ENCODE measurements around the gene CCND2. TPM values are rescaled to one million over a fixed set of nuclear protein-coding genes. Genes with fewer than 3 reads are reported as not detected.
A peak's percentile ranks its signal among the peaks of the same experiment; 100 is the strongest.

Gene CCND2
- total RNA-seq, 3 donors from 2014 or later = 43.3 to 72.8 (median 53.7) TPM

DNA sequence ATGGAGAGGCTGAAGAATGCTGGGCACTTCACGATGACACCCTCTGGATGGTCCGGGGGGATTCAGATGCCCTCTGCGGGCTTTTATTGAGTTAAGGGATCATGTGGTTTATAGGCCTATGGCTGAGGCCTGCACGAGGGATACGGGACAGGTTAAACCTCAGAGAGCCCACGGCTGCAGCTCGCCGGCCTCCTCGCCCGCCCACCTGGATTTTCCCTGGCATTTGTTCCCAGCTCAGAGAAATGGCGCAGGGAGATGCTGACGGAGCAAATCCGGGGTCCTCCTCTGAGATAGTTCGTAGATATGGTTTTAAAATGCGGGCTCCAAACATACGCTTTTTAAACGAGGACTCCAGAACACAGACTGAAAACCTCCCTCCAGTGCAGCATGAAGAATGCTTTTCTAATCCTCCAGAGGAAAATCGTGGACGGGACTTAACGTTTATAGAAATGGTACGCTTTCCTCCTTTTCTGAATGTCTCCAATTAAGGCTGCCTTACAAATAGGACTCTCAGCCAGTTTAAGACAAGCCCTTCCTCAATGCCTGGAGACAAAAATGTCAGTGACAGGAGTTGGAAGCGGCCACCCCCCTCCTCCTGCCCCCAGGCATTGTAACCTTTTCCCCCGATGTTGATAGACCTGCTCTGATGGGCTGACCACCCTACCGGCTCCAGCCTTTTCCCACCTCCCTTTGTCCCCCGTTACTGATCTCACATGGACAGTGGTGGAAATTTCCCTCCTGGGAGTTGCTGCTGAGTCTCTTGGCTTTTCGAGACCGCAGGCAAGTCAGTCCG is 16.6 kb downstream of the CCND2 start:
- intact Hi-C loops (cut with DNase I; ENCODE audit: low total_unique reads) = loop anchor here (10.0 kb wide), 1 partner anchor 405 kb away; no protein-coding TSS in a partner anchor
- Histone ChIP-seq H3K9me3 (no peaks in the 10 kb centered on the region), H3K36me3 (no peaks in the 10 kb centered on the region), H3K27me3 (peaks cover 0 to 5% of the 10 kb centered on the region in 2 donors), H3K4me3 (no peak overlapping the region), H3K27ac (peak overlapping the region in 1 of 2 donors; percentile 57), H3K4me1 (no peaks in the 10 kb centered on the region)
- TF ChIP-seq POLR2A (IDR thresholded peaks at IDR 0.05) (no peak), POLR2AphosphoS5 (IDR thresholded peaks at IDR 0.05) (no peak), CTCF (IDR thresholded peaks at IDR 0.05) (no peak)
- DNase-seq (ENCODE audit: low spot score in 2 of 2) = no peak

- no peaks in the 10 kb centered on the region for H3K36me3 ChIP-seq
- no peak overlapping the region for H3K4me3 ChIP-seq
- peak overlapping the region in 1 of 2 donors; percentile 14 for H3K27ac ChIP-seq
- TF ChIP-seq POLR2AphosphoS5 (IDR thresholded peaks at IDR 0.05) (no peak), CTCF (IDR thresholded peaks at IDR 0.05) (no peak), POLR2A (IDR thresholded peaks at IDR 0.05) (no peak)
- no peaks in the 10 kb centered on the region for H3K27me3 ChIP-seq
- intact Hi-C loops (cut with DNase I; ENCODE audit: low total_unique reads) = no loop called here
- no peaks in the 10 kb centered on the region for H3K4me1 ChIP-seq
- H3K9me3 ChIP-seq = no peaks in the 10 kb centered on the region
- DNase-seq (ENCODE audit: low spot score in 2 of 2) = no peak
Observed at GRCh38 chr12:4292341-4293073, 18.9 kb downstream of the CCND2 start.

DNA sequence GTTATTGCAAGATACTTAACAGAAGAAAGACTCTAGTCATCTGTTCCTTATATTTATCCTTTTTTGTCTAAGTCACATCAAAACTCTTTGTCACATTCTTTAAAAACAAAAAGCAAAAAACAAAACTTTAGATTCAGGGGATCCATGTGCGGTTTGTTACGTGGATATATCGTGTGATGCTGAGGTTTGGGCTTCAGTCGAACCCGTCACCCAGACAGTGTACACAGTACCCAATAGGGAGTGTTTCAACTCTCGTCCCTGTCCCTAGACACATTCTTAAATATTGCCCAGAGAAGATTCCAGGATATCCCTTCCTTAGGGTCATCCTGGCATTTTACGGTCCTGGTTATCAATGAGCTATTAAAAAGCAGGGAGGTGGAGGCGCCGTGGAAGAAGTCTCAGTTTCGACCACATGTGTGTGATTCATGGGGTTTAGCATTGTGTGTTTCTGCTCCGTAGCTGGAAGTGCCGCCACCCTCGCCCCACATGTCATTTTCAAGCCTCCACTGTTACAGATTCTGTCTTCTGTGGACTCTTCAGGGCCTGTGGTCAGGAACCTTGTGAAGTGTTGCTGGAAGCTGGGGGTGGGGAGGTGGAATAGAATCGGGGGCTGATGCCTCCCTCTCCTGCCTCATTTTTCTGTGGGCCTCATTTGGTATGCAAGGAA is 19.9 kb downstream of the CCND2 start:
- H3K27ac ChIP-seq = peak overlapping the region in 1 of 2 donors; percentile 70
- peak overlapping the region in 1 of 3 donors; percentile 8 for H3K4me3 ChIP-seq
- H3K36me3 ChIP-seq = no peaks in the 10 kb centered on the region
- H3K27me3 ChIP-seq = no peaks in the 10 kb centered on the region
- DNase-seq (ENCODE audit: low spot score in 2 of 2) = no peak
- no peak for TF ChIP-seq POLR2A (IDR thresholded peaks at IDR 0.05)
- TF ChIP-seq POLR2AphosphoS5 (IDR thresholded peaks at IDR 0.05) = no peak
- no peak for TF ChIP-seq CTCF (IDR thresholded peaks at IDR 0.05)
- intact Hi-C loops (cut with DNase I; ENCODE audit: low total_unique reads) = no loop called here
- H3K4me1 ChIP-seq = no peaks in the 10 kb centered on the region
- H3K9me3 ChIP-seq = no peaks in the 10 kb centered on the region

- Histone ChIP-seq H3K36me3 (no peaks in the 10 kb centered on the region), H3K4me1 (no peaks in the 10 kb centered on the region), H3K27ac (peak overlapping the region in 1 of 2 donors; percentile 70), H3K4me3 (peak overlapping the region in 1 of 3 donors; percentile 27), H3K27me3 (no peaks in the 10 kb centered on the region), H3K9me3 (no peaks in the 10 kb centered on the region)
- intact Hi-C loops (cut with DNase I; ENCODE audit: low total_unique reads) = no loop called here
- TF ChIP-seq POLR2A (IDR thresholded peaks at IDR 0.05) (no peak), POLR2AphosphoS5 (IDR thresholded peaks at IDR 0.05) (no peak), CTCF (IDR thresholded peaks at IDR 0.05) (no peak)
- no peak for DNase-seq (ENCODE audit: low spot score in 2 of 2)
Observed at GRCh38 chr12:4293966-4294505, 20.5 kb downstream of the CCND2 start.

Measured in breast epithelium (tissue), 4 donors.